Kidney glomerular epithelial cell (primary cell): Measurements from ENCODE around the gene PITPNB.

ENCODE experiments used
- DNase-seq: peaks from one replicate; lab custom pipeline; 2025; lab: John Stamatoyannopoulos, UW

The PITPNB gene

GRCh38 chr22:27859336-27859735 lies 59.7 kb downstream of the PITPNB start:
- peak; percentile 35 for DNase-seq

DNA sequence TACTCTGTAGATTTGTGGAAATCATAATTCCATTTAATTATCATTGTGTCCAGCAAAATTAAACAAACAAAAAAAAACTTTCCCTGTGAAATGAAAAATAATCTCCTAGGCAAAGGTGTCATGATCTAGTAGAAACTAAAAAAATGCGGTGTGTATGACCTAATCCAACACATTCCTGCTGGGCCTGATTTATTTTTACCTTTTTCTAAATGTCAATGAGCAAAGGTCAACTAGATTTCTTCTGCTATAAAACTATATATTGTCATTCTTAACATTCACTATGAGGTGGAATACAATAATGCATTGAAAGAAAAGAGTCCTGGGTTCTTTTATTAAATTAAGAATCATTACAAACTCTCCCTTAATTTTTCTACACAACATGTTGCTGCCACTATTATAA lies 60.4 kb downstream of the PITPNB start:
- no peak for DNase-seq

DNA sequence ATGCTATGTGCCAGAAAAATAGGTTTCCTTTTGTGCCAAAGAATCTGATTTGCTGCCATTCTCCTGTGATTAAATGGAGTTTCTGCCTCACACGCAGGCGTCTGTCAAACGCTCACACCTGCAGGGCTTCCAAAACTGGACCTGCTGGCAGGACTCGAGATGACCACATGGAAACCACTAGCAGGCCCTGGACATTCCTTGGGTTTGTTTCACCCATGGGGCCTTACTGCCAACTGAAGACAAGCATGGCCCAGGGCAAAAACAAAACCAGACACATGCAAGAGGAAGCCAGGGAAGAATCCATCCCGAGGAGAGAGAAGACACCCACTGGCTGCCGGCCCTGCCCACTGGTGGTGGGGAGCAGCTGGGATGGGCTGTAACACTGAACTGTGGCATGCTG lies 61.6 kb downstream of the PITPNB start:
- no peak for DNase-seq

DNA sequence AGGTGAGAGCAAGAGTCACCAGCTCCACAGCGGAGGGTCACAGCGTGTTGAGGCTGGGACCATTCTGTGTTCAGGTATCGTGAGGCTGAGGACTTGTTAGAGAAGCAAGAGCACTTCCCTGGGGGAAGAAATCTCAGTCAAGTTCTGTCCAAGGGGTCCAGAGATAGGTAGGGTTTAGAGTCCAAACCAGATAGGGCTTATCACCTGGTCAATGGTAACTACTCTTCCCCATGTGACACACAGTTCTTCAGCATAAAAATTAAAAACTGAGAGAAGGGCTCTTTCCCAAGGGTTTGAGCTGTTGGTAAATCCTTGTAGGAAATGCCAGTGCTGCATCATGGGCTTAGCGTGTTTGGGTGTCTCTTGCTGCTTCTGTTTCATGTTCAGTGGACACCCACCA lies 62.7 kb downstream of the PITPNB start:
- DNase-seq: no peak

- DNase-seq: no peak
These were observed 65.6 kb downstream of the PITPNB start for GRCh38 chr22:27853424-27853823.

GRCh38 chr22:27851974-27852746 lies 66.9 kb downstream of the PITPNB start:
- no peak for DNase-seq

DNA sequence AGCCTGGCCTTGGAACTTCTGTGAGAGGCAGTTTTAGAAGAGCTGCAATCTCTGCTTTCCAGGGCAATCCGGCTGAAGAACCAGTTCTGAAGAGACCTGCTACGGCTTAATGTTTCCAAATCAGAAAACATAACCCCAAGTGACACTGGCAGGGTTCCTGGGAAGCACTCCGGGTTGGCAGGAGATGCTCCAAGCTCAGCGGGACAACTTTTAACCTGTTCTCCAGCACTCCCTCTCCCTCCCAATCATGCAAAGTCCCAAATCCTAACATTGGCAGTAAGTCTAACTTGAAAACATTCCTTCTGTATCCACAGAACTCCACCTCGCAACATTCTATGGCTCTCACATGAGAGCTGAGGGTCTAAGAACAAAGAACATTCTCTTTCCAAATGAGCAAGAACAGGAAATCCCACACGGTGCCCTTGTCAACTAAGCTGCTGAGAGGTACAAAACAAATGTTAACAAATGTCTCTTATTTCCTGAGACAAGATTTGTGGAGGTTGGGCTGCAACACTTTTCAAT lies 69.0 kb downstream of the PITPNB start:
- no peak for DNase-seq

- DNase-seq: no peak
These were observed 71.1 kb downstream of the PITPNB start for GRCh38 chr22:27848005-27848404.

DNA sequence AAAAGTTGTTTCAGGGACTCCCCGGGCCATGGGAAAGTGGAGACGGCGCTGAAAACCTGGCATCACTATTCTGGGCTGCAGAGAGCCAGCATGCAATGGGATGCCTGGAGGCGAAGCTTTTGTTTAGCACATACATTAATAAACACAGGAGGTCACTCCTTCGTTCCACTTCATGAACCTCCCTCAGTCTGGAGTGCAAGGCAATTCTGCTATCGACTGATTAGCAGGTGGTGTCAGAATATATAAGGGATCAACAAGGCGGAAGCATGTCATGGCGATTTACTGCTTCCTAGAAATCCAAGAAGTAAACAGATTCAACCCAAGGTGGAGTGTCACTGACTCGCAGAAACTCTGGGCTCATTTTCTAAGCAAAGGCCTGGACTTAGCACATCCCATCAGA lies 72.1 kb downstream of the PITPNB start:
- DNase-seq: no peak

- DNase-seq: no peak
These were observed 72.8 kb downstream of the PITPNB start for GRCh38 chr22:27846248-27846757.

DNA sequence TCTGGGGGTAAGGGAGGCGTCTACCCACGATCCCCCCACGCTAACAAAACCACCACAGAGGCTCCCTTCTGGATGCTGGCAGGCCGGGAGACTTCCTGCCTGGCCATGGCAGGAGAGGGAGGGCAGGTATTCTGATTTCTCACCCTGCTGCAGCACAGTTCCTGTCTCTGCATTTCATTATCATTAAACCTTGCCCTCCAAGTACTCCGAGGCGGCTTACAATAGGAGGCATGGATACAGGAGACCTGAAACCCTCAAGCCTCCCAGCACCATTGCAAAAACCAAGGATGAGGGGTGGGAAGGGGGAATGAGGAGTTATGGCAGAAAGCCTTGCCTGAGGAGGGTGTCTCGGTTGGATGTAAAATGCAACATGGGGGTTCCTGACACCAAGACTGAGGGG lies 73.4 kb downstream of the PITPNB start:
- DNase-seq: no peak

GRCh38 chr22:27844656-27845591 lies 74.1 kb downstream of the PITPNB start:
- no peak for DNase-seq

DNA sequence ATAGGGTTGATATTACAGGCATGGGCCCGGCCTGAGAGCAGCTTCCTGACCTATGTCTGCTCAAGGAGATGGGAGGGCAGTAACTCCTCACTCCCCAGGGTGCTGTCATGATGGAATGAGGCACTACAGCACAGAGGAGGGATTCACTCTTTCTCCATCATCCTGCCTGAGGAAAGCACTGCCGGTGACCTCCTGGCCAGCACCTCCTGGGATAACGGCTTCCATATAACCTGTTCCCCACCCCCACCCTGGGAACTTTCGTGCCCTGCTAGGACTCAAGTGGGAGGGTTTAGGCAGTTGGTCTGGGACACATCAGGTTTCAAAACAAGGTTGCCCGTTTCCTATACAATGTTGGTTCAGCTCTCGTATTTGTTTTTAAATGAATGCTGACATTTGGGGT lies 74.8 kb downstream of the PITPNB start:
- no peak for DNase-seq

DNA sequence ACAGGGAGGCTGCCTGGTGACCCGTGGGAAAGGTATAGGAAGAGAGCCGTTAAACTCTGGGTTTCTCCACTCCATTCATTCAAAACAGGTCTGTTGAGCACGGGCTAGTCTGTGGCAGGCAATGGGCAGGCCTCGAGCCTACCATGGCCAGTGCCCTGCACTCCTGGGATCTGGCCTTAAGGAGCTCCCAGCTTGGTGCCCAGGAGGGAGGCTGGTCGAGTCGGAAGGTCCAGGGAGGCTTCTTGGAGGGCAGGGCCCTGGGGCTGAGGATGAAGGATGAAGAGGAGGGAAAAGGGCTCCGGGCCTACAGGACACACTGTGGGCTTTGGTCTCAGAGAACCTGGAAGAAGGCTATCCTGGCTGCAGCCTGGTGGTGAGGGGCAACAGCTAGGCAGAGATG lies 75.6 kb downstream of the PITPNB start:
- DNase-seq: no peak

DNA sequence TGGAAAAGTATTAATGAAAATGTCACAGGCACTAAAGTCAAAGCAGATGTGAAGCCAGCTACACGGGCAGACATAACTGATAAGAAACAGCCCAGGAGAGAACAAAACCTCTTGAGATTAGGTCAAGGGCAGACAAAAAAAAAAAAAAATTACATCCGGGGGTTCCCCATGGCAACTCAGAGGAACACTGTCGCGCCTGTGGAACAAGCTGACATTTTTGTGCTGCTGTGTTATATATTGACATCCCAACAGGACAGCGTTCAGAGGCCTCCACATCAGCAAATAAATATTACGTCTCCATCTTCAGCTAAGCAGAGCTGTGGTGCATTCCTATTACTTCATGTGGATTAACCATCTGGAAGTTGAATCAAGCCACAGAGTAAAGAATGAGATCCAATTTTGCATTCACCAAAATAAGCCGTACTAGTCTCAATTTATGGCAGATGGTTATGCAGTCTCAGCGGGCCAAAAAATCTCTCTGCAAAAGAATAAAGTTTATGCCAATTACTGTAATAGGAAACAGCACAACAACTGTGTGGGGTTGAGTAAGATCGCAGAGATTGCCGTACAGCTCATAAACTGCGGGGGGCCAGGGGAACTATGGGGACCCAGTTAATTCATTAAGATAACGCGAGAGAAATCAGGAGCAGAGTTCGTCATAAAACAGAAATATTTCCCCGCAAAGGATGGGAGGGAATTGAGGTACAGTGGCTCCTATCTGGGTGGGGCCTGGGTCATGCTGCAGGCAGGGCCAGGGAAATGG lies 76.2 kb downstream of the PITPNB start:
- no peak for DNase-seq

GRCh38 chr22:27842201-27842600 lies 76.9 kb downstream of the PITPNB start:
- DNase-seq: no peak

- DNase-seq: no peak
These were observed 78.6 kb downstream of the PITPNB start for GRCh38 chr22:27840436-27840835.

DNA sequence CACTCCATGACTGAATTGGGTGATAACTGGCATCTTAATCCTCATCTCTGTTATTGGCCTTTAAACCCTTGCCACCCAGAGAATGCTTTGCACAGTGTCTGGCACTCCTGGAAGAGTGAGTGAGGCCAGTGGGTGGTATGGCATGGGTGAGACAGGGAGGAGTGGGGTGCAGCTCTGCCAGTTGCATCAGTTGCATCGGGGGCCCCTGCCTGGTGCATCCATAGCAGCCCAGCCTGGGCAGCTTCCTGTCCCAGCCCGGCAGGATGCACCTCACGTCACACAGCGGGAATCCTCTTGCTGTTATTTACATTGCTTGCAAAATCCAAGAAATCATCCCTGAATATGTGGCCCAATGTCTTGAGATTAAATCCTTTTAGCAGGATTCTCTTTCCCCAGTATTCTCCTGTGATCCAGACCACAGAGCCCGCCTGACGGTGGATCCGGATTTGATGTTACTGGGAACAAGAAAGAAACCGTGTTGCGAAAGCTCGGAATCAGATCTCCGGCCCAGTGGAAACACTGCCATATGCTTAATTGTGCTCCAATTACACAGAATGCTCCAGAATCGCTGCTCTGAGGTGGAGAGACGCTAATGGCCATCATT lies 79.9 kb downstream of the PITPNB start:
- DNase-seq: no peak

- no peak for DNase-seq
These were observed 82.9 kb downstream of the PITPNB start for GRCh38 chr22:27836181-27836580.

DNA sequence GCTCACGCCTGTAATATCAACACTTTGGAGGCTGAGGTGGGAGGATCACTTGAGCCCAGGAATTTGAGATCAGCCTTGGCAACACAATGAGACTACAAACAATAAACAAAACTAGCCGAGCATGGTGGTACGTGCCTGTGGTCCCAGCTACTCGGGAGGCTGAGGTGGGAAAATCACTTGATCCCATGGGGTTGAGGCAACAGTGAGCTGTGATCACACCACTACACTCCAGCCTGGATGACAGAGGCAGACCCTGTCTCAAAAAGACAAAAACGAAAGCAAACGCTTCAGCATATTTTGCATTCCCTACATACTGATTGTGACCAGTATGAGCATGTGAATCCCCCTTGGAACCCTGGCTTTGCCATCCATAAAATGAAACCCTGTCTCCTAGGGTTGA lies 83.6 kb downstream of the PITPNB start:
- DNase-seq: no peak

- no peak for DNase-seq
These were observed 84.5 kb downstream of the PITPNB start for GRCh38 chr22:27834364-27835185.
